Activated CD8-positive, alpha-beta memory T cell treated with anti-CD3 and anti-CD28 coated beads, Interleukin-2, amount 10 ng/mL, durations not matched to agents 7 days and 5 days (primary cell): ENCODE measurements around the gene ZNF14. TPM values are rescaled to one million over a fixed set of nuclear protein-coding genes. Genes with fewer than 3 reads are reported as not detected.
"Not testable (repeated sequence)": the region's sequence is repeated elsewhere in the genome, so short reads cannot be mapped to it uniquely, and the experiment has no call there.

Experiments used
- ATAC-seq: fragments of 150-1000 bp; cut with Tn5 transposase; one replicate; pipeline ENCODE4 v1.10.0; 2021; ENCODE audit warnings: moderate library complexity
- CTCF ChIA-PET: fragments of 350-600 bp; sonication (Branson Sonifier 250); formaldehyde crosslinking; loops from one replicate; lab custom pipeline; 2021; ENCODE audit warnings: antibody characterized with exemption; lab: Charles Lee
- DNase-seq: peaks from one replicate; pipeline ENCODE4 v3.0.0-alpha.2; 2020
- H3K27ac Mint-ChIP-seq: one replicate; pipeline ENCODE4 v1.8.0; 2021; ENCODE audit warnings: mild to moderate bottlenecking, mixed read lengths
- H3K27me3 Mint-ChIP-seq: one replicate; pipeline ENCODE4 v1.8.0; 2021; ENCODE audit warnings: mixed read lengths
- H3K36me3 Mint-ChIP-seq: one replicate; pipeline ENCODE4 v1.8.0; 2021; ENCODE audit warnings: mild to moderate bottlenecking, mixed read lengths
- H3K4me1 Mint-ChIP-seq: one replicate; pipeline ENCODE4 v1.8.0; 2021; ENCODE audit warnings: mixed read lengths
- H3K4me3 Mint-ChIP-seq: one replicate; pipeline ENCODE4 v1.8.0; 2021; ENCODE audit warnings: mild to moderate bottlenecking, moderate library complexity, mixed read lengths
- H3K9me3 Mint-ChIP-seq: one replicate; pipeline ENCODE4 v1.8.0; 2022; ENCODE audit warnings: low read depth, mixed read lengths
- total RNA-seq, 2 experiments: library from RNA; stranded (reverse); gene quantifications; one replicate each; pipeline ENCODE4 v1.2.3, GENCODE V29; 2021

Gene ZNF14
- total RNA-seq, 2 experiments from 2014 or later, result 5.6 to 6.9 TPM

GRCh38 chr19:19750842-19751790 is 18.2 kb upstream of the ZNF14 start:
- H3K27me3 Mint-ChIP-seq, result no peaks in the 10 kb centered on the region

GRCh38 chr19:19749908-19750841 is 17.3 kb upstream of the ZNF14 start:
- Mint-ChIP-seq H3K36me3 (no peaks in the 10 kb centered on the region), H3K27ac (no peak overlapping the region), H3K27me3 (no peaks in the 10 kb centered on the region), H3K9me3 (peaks cover 3% of the 10 kb centered on the region), H3K4me1 (no peaks in the 10 kb centered on the region), H3K4me3 (no peak overlapping the region)
- CTCF ChIA-PET, result no interaction called here
- ATAC-seq (no peak), DNase-seq (no peak)

More at GRCh38 chr19:19750842-19751790, 18.2 kb upstream of the ZNF14 start:
- H3K27ac Mint-ChIP-seq, result no peak overlapping the region
- ATAC-seq (no peak), DNase-seq (no peak)
- no peaks in the 10 kb centered on the region for H3K36me3 Mint-ChIP-seq
- CTCF ChIA-PET, result no interaction called here
- H3K4me1 Mint-ChIP-seq, result no peaks in the 10 kb centered on the region
- no peak overlapping the region for H3K4me3 Mint-ChIP-seq
- H3K9me3 Mint-ChIP-seq, result peaks cover 3% of the 10 kb centered on the region

GRCh38 chr19:19749117-19749907 is 16.4 kb upstream of the ZNF14 start:
- H3K4me3 Mint-ChIP-seq, result no peak overlapping the region
- DNase-seq (no peak), ATAC-seq (no peak)
- H3K4me1 Mint-ChIP-seq, result no peaks in the 10 kb centered on the region
- H3K27me3 Mint-ChIP-seq, result no peaks in the 10 kb centered on the region
- H3K27ac Mint-ChIP-seq, result no peak overlapping the region
- H3K9me3 Mint-ChIP-seq, result no peaks in the 10 kb centered on the region
- H3K36me3 Mint-ChIP-seq, result no peaks in the 10 kb centered on the region
- CTCF ChIA-PET, result no interaction called here

GRCh38 chr19:19748249-19748938 is 15.5 kb upstream of the ZNF14 start:
- ATAC-seq (no peak), DNase-seq (no peak)
- no peak overlapping the region for H3K4me3 Mint-ChIP-seq
- H3K4me1 Mint-ChIP-seq, result no peaks in the 10 kb centered on the region
- no peaks in the 10 kb centered on the region for H3K27me3 Mint-ChIP-seq
- no peaks in the 10 kb centered on the region for H3K9me3 Mint-ChIP-seq
- no peak overlapping the region for H3K27ac Mint-ChIP-seq
- no peaks in the 10 kb centered on the region for H3K36me3 Mint-ChIP-seq
- CTCF ChIA-PET, result no interaction called here

- no peak for ATAC-seq
- no peaks in the 10 kb centered on the region for H3K27me3 Mint-ChIP-seq
- CTCF ChIA-PET, result interaction anchor here (1.4 kb wide), 1 partner anchor 215 kb away, joined by 4 read pairs; no protein-coding TSS in a partner anchor
- no peaks in the 10 kb centered on the region for H3K4me1 Mint-ChIP-seq
- no peak overlapping the region for H3K4me3 Mint-ChIP-seq
- no peak overlapping the region for H3K27ac Mint-ChIP-seq
- no peak for DNase-seq
- H3K9me3 Mint-ChIP-seq, result no peaks in the 10 kb centered on the region
- no peaks in the 10 kb centered on the region for H3K36me3 Mint-ChIP-seq
Observed at GRCh38 chr19:19747357-19748220, 14.7 kb upstream of the ZNF14 start.

- no peaks in the 10 kb centered on the region for H3K27me3 Mint-ChIP-seq
- H3K4me1 Mint-ChIP-seq, result no peaks in the 10 kb centered on the region
- CTCF ChIA-PET, result interaction anchor here (0.6 to 1.4 kb wide), 3 partner anchors 213 to 712 kb away, joined by 3 to 4 read pairs (median 3); no protein-coding TSS in a partner anchor
- ATAC-seq, result no peak
- H3K9me3 Mint-ChIP-seq, result no peaks in the 10 kb centered on the region
- no peak overlapping the region for H3K27ac Mint-ChIP-seq
- no peaks in the 10 kb centered on the region for H3K36me3 Mint-ChIP-seq
- no peak overlapping the region for H3K4me3 Mint-ChIP-seq
- DNase-seq, result no peak
Observed at GRCh38 chr19:19746286-19747213, 13.6 kb upstream of the ZNF14 start.

- CTCF ChIA-PET, result interaction anchor here (0.6 to 1.4 kb wide), 3 partner anchors 213 to 713 kb away, joined by 3 to 4 read pairs (median 3); no protein-coding TSS in a partner anchor
- Mint-ChIP-seq H3K9me3 (no peaks in the 10 kb centered on the region), H3K4me3 (no peak overlapping the region), H3K36me3 (no peaks in the 10 kb centered on the region), H3K27ac (no peak overlapping the region), H3K4me1 (no peaks in the 10 kb centered on the region), H3K27me3 (no peaks in the 10 kb centered on the region)
- ATAC-seq, result no peak
- DNase-seq, result no peak
Observed at GRCh38 chr19:19745496-19746285, 12.8 kb upstream of the ZNF14 start.

GRCh38 chr19:19744641-19745040 is 11.7 kb upstream of the ZNF14 start:
- CTCF ChIA-PET, result no interaction called here
- Mint-ChIP-seq H3K27me3 (no peaks in the 10 kb centered on the region), H3K4me1 (no peaks in the 10 kb centered on the region)

GRCh38 chr19:19743921-19744320 is 11.0 kb upstream of the ZNF14 start:
- H3K27me3 Mint-ChIP-seq, H3K36me3 Mint-ChIP-seq, H3K4me1 Mint-ChIP-seq, H3K9me3 Mint-ChIP-seq, ATAC-seq, CTCF ChIA-PET, H3K27ac Mint-ChIP-seq, DNase-seq, H3K4me3 Mint-ChIP-seq: not testable (repeated sequence)

More at GRCh38 chr19:19744641-19745040, 11.7 kb upstream of the ZNF14 start:
- DNase-seq, result no peak
- no peak for ATAC-seq
- Mint-ChIP-seq H3K27ac (no peak overlapping the region), H3K4me3 (no peak overlapping the region), H3K36me3 (no peaks in the 10 kb centered on the region), H3K9me3 (no peaks in the 10 kb centered on the region)

GRCh38 chr19:19743176-19743575 is 10.3 kb upstream of the ZNF14 start:
- CTCF ChIA-PET, result no interaction called here
- Mint-ChIP-seq H3K27me3 (no peaks in the 10 kb centered on the region), H3K4me3 (no peak overlapping the region), H3K36me3 (no peaks in the 10 kb centered on the region), H3K4me1 (no peaks in the 10 kb centered on the region), H3K27ac (no peak overlapping the region), H3K9me3 (no peaks in the 10 kb centered on the region)
- DNase-seq (no peak), ATAC-seq (no peak)
